ENCODE results near the gene WHRN. TPM values are rescaled to one million over a fixed set of nuclear protein-coding genes. Genes with fewer than 3 reads are reported as not detected.

Gene WHRN
- total and polyA plus RNA-seq, 2 experiments from 2014 or later, result 8.3 to 8.9 TPM

GRCh38 chr9:114467910-114468309 is 37.4 kb downstream of the WHRN start:
- no peak overlapping the region for H3K4me3 ChIP-seq
- H3K79me2 ChIP-seq (replicated peaks; ENCODE audit: insufficient read depth), result no peaks in the 10 kb centered on the region
- Mint-ChIP-seq H3K36me3 (ENCODE audit: low read depth) (peaks cover 3% of the 10 kb centered on the region), H3K4me3 (no peak overlapping the region), H3K9me3 (peaks cover 3% of the 10 kb centered on the region; the same call in 2 of the 3 replicates), H3K4me1 (peaks cover 9% of the 10 kb centered on the region; the same call in 2 of the 3 replicates), H3K27me3 (ENCODE audit: insufficient read depth, low read depth, poor library complexity) (peaks cover 12% of the 10 kb centered on the region), H3K27ac (no peak overlapping the region)
- no peaks in the 10 kb centered on the region for H3K27me3 ChIP-seq (ENCODE audit: insufficient read depth)
- no peaks in the 10 kb centered on the region for H3F3A ChIP-seq (replicated peaks; ENCODE audit: low read depth)
- no peak overlapping the region for H2AFZ ChIP-seq
- ATAC-seq (no peak), DNase-seq (ENCODE audit: low spot score) (no peak)
- H3K9me2 ChIP-seq (ENCODE audit: insufficient read depth), result no peaks in the 10 kb centered on the region
- TF ChIP-seq CTCF (conservative IDR thresholded peaks at IDR 0.05; ENCODE audit: low read depth in 2 of 2) (no peak), ZNF114 (CRISPR knock-in tag; IDR thresholded peaks at IDR 0.05) (no peak), CREB1 (CRISPR knock-in tag; IDR thresholded peaks at IDR 0.05; ENCODE audit: low read depth) (no peak)
- TF ChIP-seq, protein P1, sequence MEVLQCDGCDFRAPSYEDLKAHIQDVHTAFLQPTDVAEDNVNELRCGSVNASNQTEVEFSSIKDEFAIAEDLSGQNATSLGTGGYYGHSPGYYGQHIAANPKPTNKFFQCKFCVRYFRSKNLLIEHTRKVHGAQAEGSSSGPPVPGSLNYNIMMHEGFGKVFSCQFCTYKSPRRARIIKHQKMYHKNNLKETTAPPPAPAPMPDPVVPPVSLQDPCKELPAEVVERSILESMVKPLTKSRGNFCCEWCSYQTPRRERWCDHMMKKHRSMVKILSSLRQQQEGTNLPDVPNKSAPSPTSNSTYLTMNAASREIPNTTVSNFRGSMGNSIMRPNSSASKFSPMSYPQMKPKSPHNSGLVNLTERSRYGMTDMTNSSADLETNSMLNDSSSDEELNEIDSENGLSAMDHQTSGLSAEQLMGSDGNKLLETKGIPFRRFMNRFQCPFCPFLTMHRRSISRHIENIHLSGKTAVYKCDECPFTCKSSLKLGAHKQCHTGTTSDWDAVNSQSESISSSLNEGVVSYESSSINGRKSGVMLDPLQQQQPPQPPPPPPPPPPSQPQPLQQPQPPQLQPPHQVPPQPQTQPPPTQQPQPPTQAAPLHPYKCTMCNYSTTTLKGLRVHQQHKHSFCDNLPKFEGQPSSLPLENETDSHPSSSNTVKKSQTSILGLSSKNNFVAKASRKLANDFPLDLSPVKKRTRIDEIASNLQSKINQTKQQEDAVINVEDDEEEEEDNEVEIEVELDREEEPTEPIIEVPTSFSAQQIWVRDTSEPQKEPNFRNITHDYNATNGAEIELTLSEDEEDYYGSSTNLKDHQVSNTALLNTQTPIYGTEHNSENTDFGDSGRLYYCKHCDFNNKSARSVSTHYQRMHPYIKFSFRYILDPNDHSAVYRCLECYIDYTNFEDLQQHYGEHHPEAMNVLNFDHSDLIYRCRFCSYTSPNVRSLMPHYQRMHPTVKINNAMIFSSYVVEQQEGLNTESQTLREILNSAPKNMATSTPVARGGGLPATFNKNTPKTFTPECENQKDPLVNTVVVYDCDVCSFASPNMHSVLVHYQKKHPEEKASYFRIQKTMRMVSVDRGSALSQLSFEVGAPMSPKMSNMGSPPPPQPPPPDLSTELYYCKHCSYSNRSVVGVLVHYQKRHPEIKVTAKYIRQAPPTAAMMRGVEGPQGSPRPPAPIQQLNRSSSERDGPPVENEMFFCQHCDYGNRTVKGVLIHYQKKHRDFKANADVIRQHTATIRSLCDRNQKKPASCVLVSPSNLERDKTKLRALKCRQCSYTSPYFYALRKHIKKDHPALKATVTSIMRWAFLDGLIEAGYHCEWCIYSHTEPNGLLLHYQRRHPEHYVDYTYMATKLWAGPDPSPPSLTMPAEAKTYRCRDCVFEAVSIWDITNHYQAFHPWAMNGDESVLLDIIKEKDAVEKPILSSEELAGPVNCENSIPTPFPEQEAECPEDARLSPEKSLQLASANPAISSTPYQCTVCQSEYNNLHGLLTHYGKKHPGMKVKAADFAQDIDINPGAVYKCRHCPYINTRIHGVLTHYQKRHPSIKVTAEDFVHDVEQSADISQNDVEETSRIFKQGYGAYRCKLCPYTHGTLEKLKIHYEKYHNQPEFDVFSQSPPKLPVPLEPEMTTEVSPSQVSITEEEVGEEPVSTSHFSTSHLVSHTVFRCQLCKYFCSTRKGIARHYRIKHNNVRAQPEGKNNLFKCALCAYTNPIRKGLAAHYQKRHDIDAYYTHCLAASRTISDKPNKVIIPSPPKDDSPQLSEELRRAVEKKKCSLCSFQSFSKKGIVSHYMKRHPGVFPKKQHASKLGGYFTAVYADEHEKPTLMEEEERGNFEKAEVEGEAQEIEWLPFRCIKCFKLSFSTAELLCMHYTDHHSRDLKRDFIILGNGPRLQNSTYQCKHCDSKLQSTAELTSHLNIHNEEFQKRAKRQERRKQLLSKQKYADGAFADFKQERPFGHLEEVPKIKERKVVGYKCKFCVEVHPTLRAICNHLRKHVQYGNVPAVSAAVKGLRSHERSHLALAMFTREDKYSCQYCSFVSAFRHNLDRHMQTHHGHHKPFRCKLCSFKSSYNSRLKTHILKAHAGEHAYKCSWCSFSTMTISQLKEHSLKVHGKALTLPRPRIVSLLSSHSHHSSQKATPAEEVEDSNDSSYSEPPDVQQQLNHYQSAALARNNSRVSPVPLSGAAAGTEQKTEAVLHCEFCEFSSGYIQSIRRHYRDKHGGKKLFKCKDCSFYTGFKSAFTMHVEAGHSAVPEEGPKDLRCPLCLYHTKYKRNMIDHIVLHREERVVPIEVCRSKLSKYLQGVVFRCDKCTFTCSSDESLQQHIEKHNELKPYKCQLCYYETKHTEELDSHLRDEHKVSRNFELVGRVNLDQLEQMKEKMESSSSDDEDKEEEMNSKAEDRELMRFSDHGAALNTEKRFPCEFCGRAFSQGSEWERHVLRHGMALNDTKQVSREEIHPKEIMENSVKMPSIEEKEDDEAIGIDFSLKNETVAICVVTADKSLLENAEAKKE (CRISPR knock-in tag; IDR thresholded peaks at IDR 0.05), result no peak
- H3K36me3 ChIP-seq (ENCODE audit: insufficient read depth), result no peaks in the 10 kb centered on the region
- no peaks in the 10 kb centered on the region for H3K4me1 ChIP-seq (ENCODE audit: insufficient read depth)
- no peaks in the 10 kb centered on the region; the same call in 1 of the 2 replicates for H4K20me1 ChIP-seq (replicated peaks; ENCODE audit: insufficient read depth)
- no peak overlapping the region for H3K4me2 ChIP-seq
- no peak overlapping the region for H3K27ac ChIP-seq (ENCODE audit: low read depth)

All from GM23338 (cell line).